HepG2 (cell line): ENCODE measurements around the gene RPUSD2. TPM values are rescaled to one million over a fixed set of nuclear protein-coding genes. Genes with fewer than 3 reads are reported as not detected.
"Not testable (repeated sequence)": the region's sequence is repeated elsewhere in the genome, so short reads cannot be mapped to it uniquely, and the experiment has no call there.

Experiments
- ATAC-seq: fragments of 200-7000 bp; cut with Tn5 transposase; 3 replicates; pipeline ENCODE4 v1.9.1; 2020; ENCODE audit warnings: mild to moderate bottlenecking, moderate library complexity
- BruUV-seq: library from RNA; stranded (reverse); fragments of 400-500 nt; replicated peaks from 2 replicates; lab custom pipeline; 2021; lab: Mats Ljungman, UMichigan
- CTCF ChIA-PET: fragments of 300-600 bp; formaldehyde crosslinking; extraction: SDS; loops from one replicate; lab custom pipeline; 2021; ENCODE audit warnings: low total read pairs, inconsistent platforms, low intra/inter-chr PET ratio; lab: Yijun Ruan, JAX
- POLR2A ChIA-PET: fragments of 350-600 bp; sonication (Branson Sonifier 250); formaldehyde crosslinking; loops from one replicate; lab custom pipeline; 2020; ENCODE audit warnings: antibody characterized with exemption, inconsistent platforms; lab: Yijun Ruan, JAX
- DNase-seq: peaks from one replicate; pipeline ENCODE4 v3.0.0-alpha.2; 2015; ENCODE audit warnings: low spot score
- FAIRE-seq: peaks from 3 replicates; lab custom pipeline; 2011; peaks lifted over from hg19 to GRCh38; lab: Jason Lieb, UNC
- H2AFZ ChIP-seq: one replicate; pipeline ENCODE4 v1.6.1; 2011; ENCODE audit warnings: low read length, inconsistent platforms
- H3K27ac ChIP-seq: fragments of 300-600 bp; 3 replicates; pipeline ENCODE4 v1.8.0; 2011; ENCODE audit warnings: mixed run types, mild to moderate bottlenecking, mixed read lengths, low read length, inconsistent platforms; ENCODE audit not compliant: insufficient read depth; ENCODE audit errors: extremely low read length
- H3K27me3 ChIP-seq, 2 experiments: fragments of 200-600 bp in 1 of 2; 2 replicates in 1 of 2; 3 replicates in 1 of 2; pipeline versions ENCODE4 v1.6.0 to v1.8.0; 2011; ENCODE audit warnings: low read length in 2 of 2, mild to moderate bottlenecking in 2 of 2, moderate library complexity in 2 of 2, inconsistent platforms in 1 of 2; ENCODE audit not compliant: insufficient read depth in 2 of 2, control insufficient read depth in 1 of 2
- H3K36me3 ChIP-seq, 2 experiments: fragments of 200-600 bp in 1 of 2; replicated peaks in 1 of 2; 2 replicates in 1 of 2; 3 replicates in 1 of 2; pipeline versions ENCODE4 v1.5.1 to v1.8.0; 2011; ENCODE audit warnings: low read length in 2 of 2, inconsistent platforms in 1 of 2; ENCODE audit not compliant: insufficient read depth in 2 of 2, control insufficient read depth in 1 of 2
- H3K4me1 ChIP-seq: 2 replicates; pipeline ENCODE4 v1.5.1; 2012; ENCODE audit warnings: low read length, inconsistent platforms; ENCODE audit not compliant: insufficient read depth
- H3K4me2 ChIP-seq: 2 replicates; pipeline ENCODE4 v1.6.0; 2011; ENCODE audit warnings: low read depth, low read length, inconsistent platforms
- H3K4me3 ChIP-seq, 3 experiments: fragments of 200-600 bp in 1 of 3; sonication (generic), shearing (Covaris generic) in 1 of 3; replicated peaks in 1 of 3; 2 replicates each; pipeline ENCODE4 v1.5.1; 2011 to 2016; ENCODE audit warnings: low read length in 3 of 3, inconsistent platforms in 2 of 3, low read depth in 2 of 3, mild to moderate bottlenecking in 2 of 3, control low read depth in 1 of 3, mixed read lengths in 1 of 3; ENCODE audit not compliant: insufficient read depth in 1 of 3
- H3K79me2 ChIP-seq: one replicate; pipeline ENCODE4 v1.6.1; 2011; ENCODE audit warnings: low read length, inconsistent platforms; ENCODE audit not compliant: insufficient read depth
- H3K9ac ChIP-seq: 2 replicates; pipeline ENCODE4 v1.6.0; 2011; ENCODE audit warnings: mild to moderate bottlenecking, low read depth, low read length, inconsistent platforms; ENCODE audit not compliant: insufficient read depth
- H3K9me3 ChIP-seq: 2 replicates; pipeline ENCODE4 v1.5.1; 2012; ENCODE audit warnings: mild to moderate bottlenecking, low read length
- H4K20me1 ChIP-seq: 2 replicates; pipeline ENCODE4 v1.6.0; 2011; ENCODE audit warnings: inconsistent platforms, mild to moderate bottlenecking, low read length, moderate library complexity; ENCODE audit not compliant: insufficient read depth
- CENPT ChIP-seq: sonication (generic); formaldehyde crosslinking; IDR thresholded peaks from 2 replicates; pipeline ENCODE4 v1.8.0; 2022; ENCODE audit warnings: low read depth, mild to moderate bottlenecking, moderate library complexity, missing genetic modification reagents
- HOMEZ ChIP-seq: IDR thresholded peaks from 2 replicates; pipeline ENCODE4 v1.6.1; 2016; ENCODE audit warnings: low read depth
- NFKBIZ ChIP-seq: IDR thresholded peaks from 2 replicates; pipeline ENCODE4 v1.6.1; 2018; ENCODE audit warnings: missing genetic modification reagents, missing compliant biosample characterization
- NR0B2 ChIP-seq: sonication (generic); formaldehyde crosslinking; IDR thresholded peaks from 2 replicates; pipeline ENCODE4 v1.4.0; 2020; ENCODE audit warnings: mild to moderate bottlenecking, missing genetic modification reagents
- NR2C2 ChIP-seq: sonication (generic); formaldehyde crosslinking; IDR thresholded peaks from 2 replicates; pipeline ENCODE4 v1.4.0; 2020; ENCODE audit warnings: missing genetic modification reagents, mild to moderate bottlenecking, moderate library complexity, borderline replicate concordance
- ZBTB37 ChIP-seq: sonication (generic); formaldehyde crosslinking; IDR thresholded peaks from 2 replicates; pipeline ENCODE4 v1.4.0; 2020; ENCODE audit warnings: mild to moderate bottlenecking, missing genetic modification reagents
- ZNF335 ChIP-seq: sonication (generic); formaldehyde crosslinking; IDR thresholded peaks from 2 replicates; pipeline ENCODE4 v1.4.0; 2020; ENCODE audit warnings: missing genetic modification reagents
- ZNF615 ChIP-seq: sonication (generic); formaldehyde crosslinking; IDR thresholded peaks from 2 replicates; pipeline ENCODE4 v1.5.0; 2020; ENCODE audit warnings: mild to moderate bottlenecking, missing genetic modification reagents, borderline replicate concordance
- WGBS: methylation state at CpG from one replicate; pipeline ENCODE4 v1.1.6; 2017; ENCODE audit warnings: low lambda C conversion rate; 5-methylcytosine and 5-hydroxymethylcytosine counted together
- in situ Hi-C: cut with HindIII; loops from 2 replicates; pipeline ENCODE4 v1.10.0; 2017; ENCODE audit warnings: low pct_unique_long_range_greater_than_20kb; ENCODE audit not compliant: extremely low pct_ligation_motif_present
- intact Hi-C: fragments of 100-400 bp; cut with micrococcal nuclease; formaldehyde crosslinking; loops from one replicate; pipeline ENCODE4 v1.10.0; 2022; ENCODE audit not compliant: unreplicated experiment
- polyA plus RNA-seq, 8 experiments: library from polyadenylated mRNA; depleted of rRNA in 3 of 8; stranded (reverse) in 7 of 8; unstranded in 1 of 8; fragments of >200 nt; fragmentation: Illumina TruSeq in 4 of 8; extraction: Trizol in 4 of 8; gene quantifications; 2 replicates each; pipeline versions ENCODE4 v1.2.1 to v1.2.3, GENCODE V29; 2011 to 2016; ENCODE audit warnings: low read depth in 4 of 8, missing spikeins in 1 of 8, mixed read lengths in 1 of 8; ENCODE audit not compliant: insufficient read depth in 1 of 8
- total RNA-seq, 5 experiments: library from RNA; depleted of rRNA; stranded (reverse); fragments of >200 nt; fragmentation: Illumina TruSeq; extraction: Trizol; gene quantifications; 2 replicates each; pipeline ENCODE4 v1.2.3, GENCODE V29; 2016; ENCODE audit warnings: low read depth in 1 of 5

The RPUSD2 gene
- total and polyA plus RNA-seq, 2 of the 13 experiments (the other 11 are each of a cell fraction or from before 2014, with no cell fraction given) = 8.6 to 14.5 TPM

DNA sequence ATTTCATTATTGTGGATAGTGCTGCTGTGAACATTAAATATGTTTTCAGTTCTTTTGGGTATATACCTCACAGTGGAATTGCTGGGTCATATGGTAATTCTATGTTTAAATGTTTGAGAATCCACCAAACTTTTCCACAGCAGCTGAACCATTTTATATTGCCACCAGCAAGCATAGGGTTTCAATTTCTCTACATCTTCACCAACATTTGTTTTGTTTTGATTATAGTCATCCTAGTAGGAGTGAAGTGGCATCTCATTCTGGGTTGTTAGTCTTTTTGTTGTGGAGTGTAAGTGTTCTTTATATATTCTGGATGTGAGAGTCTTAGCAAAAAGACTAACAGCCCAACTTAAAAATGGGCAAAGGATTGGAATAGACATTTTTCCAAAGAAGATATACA, 6.0 kb downstream of the RPUSD2 start:
- CTCF ChIA-PET = no interaction called here
- Histone ChIP-seq H4K20me1 (no peaks in the 10 kb centered on the region), H3K27ac (no peak overlapping the region), H3K36me3 (peaks cover 10 to 17% of the 10 kb centered on the region in 2 experiments; a peak in 4 of 5 replicates), H3K9ac (no peak overlapping the region), H3K9me3 (no peaks in the 10 kb centered on the region), H2AFZ (no peak overlapping the region), H3K4me3 (no peak overlapping the region), H3K79me2 (peaks cover 15% of the 10 kb centered on the region), H3K27me3 (no peaks in the 10 kb centered on the region), H3K4me1 (peaks cover 28% of the 10 kb centered on the region), H3K4me2 (no peak overlapping the region)
- BruUV-seq = no TSS peak
- no peak for FAIRE-seq
- no peak for DNase-seq
- POLR2A ChIA-PET = no interaction called here
- ATAC-seq = no peak
- intact Hi-C loops = no loop called here
- TF ChIP-seq NR0B2 (CRISPR knock-in tag) (no peak), NFKBIZ (CRISPR knock-in tag) (no peak), HOMEZ (CRISPR knock-in tag) (no peak), CENPT (no peak), NR2C2 (CRISPR knock-in tag) (no peak), ZNF335 (CRISPR knock-in tag) (no peak), ZBTB37 (CRISPR knock-in tag) (no peak), ZNF615 (CRISPR knock-in tag) (no peak)
- in situ Hi-C loops = no loop called here

DNA sequence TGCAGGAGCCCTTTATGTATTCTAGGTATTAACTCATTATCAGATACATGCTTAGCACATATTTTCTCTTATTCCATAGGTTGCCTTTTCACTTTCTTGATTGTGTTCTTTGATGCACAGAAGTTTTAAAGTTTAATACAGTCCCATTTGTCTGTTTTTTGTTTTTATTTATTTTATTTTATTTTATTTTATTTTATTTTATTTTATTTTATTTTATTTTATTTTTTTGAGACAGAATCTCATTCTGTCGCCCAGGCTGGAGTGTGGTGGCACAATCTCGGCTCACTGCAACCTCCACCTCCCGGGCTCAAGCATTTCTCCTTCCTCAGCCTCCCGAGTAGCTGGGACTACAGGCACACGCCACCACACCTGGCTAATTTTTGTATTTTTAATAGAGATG, 7.8 kb downstream of the RPUSD2 start:
- H4K20me1 ChIP-seq, H3K27ac ChIP-seq, H3K9ac ChIP-seq, H3K4me2 ChIP-seq, POLR2A ChIA-PET, intact Hi-C loops, H3K4me3 ChIP-seq, H3K27me3 ChIP-seq, DNase-seq, H3K79me2 ChIP-seq, BruUV-seq, FAIRE-seq, H2AFZ ChIP-seq, in situ Hi-C loops, ATAC-seq, CTCF ChIA-PET, H3K9me3 ChIP-seq: not testable (repeated sequence)
- H3K4me1 ChIP-seq = peaks cover 10% of the 10 kb centered on the region; the same call in 1 of the 2 replicates
- H3K36me3 ChIP-seq = peaks cover 7 to 12% of the 10 kb centered on the region in 2 experiments; a peak in 4 of 5 replicates
- WGBS = over 99% methylated on average over 5 of the region's 5 CpGs
